ENCODE data around the gene TLCD5. TPM values are rescaled to one million over a fixed set of nuclear protein-coding genes. Genes with fewer than 3 reads are reported as not detected.

The TLCD5 gene
- polyA plus RNA-seq, 1 donor (not counting 4 experiments of a cell fraction or from before 2014, with no cell fraction given), result 4.0 TPM

GRCh38 chr11:120285256-120285655 is 39.8 kb upstream of the TLCD5 start:
- Histone ChIP-seq H3K27me3 (ENCODE audit: control insufficient read depth, extremely low read depth, insufficient read depth, low read length) (no peaks in the 10 kb centered on the region), H3K4me3 (ENCODE audit: control insufficient read depth in 2 of 3, extremely low read depth in 1 of 3, insufficient read depth in 2 of 3, low read depth in 1 of 3, low read length in 3 of 3) (no peak overlapping the region), H2AFZ (ENCODE audit: control insufficient read depth, low read length) (no peak overlapping the region), H4K20me1 (ENCODE audit: control insufficient read depth, extremely low read depth, insufficient read depth, low read length) (no peaks in the 10 kb centered on the region), H3K79me2 (ENCODE audit: control insufficient read depth, insufficient read depth, low read length) (no peaks in the 10 kb centered on the region), H3K36me3 (ENCODE audit: control insufficient read depth in 2 of 2, extremely low read depth in 1 of 2, insufficient read depth in 2 of 2, low read length in 2 of 2) (no peaks in the 10 kb centered on the region), H3K4me1 (ENCODE audit: control insufficient read depth, extremely low read depth, insufficient read depth, low read length) (peaks cover 22% of the 10 kb centered on the region), H3K27ac (ENCODE audit: control insufficient read depth, insufficient read depth, low read length) (no peak overlapping the region), H3K9me1 (ENCODE audit: control insufficient read depth, extremely low read depth, insufficient read depth, low read length) (no peaks in the 10 kb centered on the region), H3K4me2 (ENCODE audit: control insufficient read depth, extremely low read depth, insufficient read depth, low read depth, low read length) (no peak overlapping the region), H3K9ac (ENCODE audit: control insufficient read depth, extremely low read depth, insufficient read depth, low read length) (no peak overlapping the region), H3K9me3 (ENCODE audit: control insufficient read depth, low read depth, low read length) (no peaks in the 10 kb centered on the region)
- TF ChIP-seq CTCF (optimal IDR thresholded peaks at IDR 0.05 in 1 of 3, IDR thresholded peaks at IDR 0.05 in 1 of 3, conservative IDR thresholded peaks at IDR 0.05 in 1 of 3; ENCODE audit: extremely low read depth in 1 of 3, insufficient read depth in 2 of 3, low read length in 3 of 3), result no peak
- TF ChIP-seq EZH2 (IDR thresholded peaks at IDR 0.05; ENCODE audit: low read length), result no peak
- dilution Hi-C loops (cut with MboI; ENCODE audit: extremely low pct_ligation_motif_present, low sequenced_read_pairs), result no loop called here
- FAIRE-seq, result no peak
- no peak for DNase-seq (ENCODE audit: low read depth, low spot score)

GRCh38 chr11:120288021-120288420 is 37.1 kb upstream of the TLCD5 start:
- H3K27ac ChIP-seq (ENCODE audit: control insufficient read depth, insufficient read depth, low read length), result no peak overlapping the region
- H3K4me1 ChIP-seq (ENCODE audit: control insufficient read depth, extremely low read depth, insufficient read depth, low read length), result peaks cover 12% of the 10 kb centered on the region
- FAIRE-seq (no peak), DNase-seq (ENCODE audit: low read depth, low spot score) (no peak)
- H3K4me2 ChIP-seq (ENCODE audit: control insufficient read depth, extremely low read depth, insufficient read depth, low read depth, low read length), result no peak overlapping the region
- H3K9ac ChIP-seq (ENCODE audit: control insufficient read depth, extremely low read depth, insufficient read depth, low read length), result no peak overlapping the region
- peaks cover 7% of the 10 kb centered on the region for H3K27me3 ChIP-seq (ENCODE audit: control insufficient read depth, extremely low read depth, insufficient read depth, low read length)
- H3K4me3 ChIP-seq (ENCODE audit: control insufficient read depth in 2 of 3, extremely low read depth in 1 of 3, insufficient read depth in 2 of 3, low read depth in 1 of 3, low read length in 3 of 3), result no peak overlapping the region
- no peaks in the 10 kb centered on the region for H3K36me3 ChIP-seq (ENCODE audit: control insufficient read depth in 2 of 2, extremely low read depth in 1 of 2, insufficient read depth in 2 of 2, low read length in 2 of 2)
- no peaks in the 10 kb centered on the region for H4K20me1 ChIP-seq (ENCODE audit: control insufficient read depth, extremely low read depth, insufficient read depth, low read length)
- H3K79me2 ChIP-seq (ENCODE audit: control insufficient read depth, insufficient read depth, low read length), result no peaks in the 10 kb centered on the region
- dilution Hi-C loops (cut with MboI; ENCODE audit: extremely low pct_ligation_motif_present, low sequenced_read_pairs), result no loop called here
- no peaks in the 10 kb centered on the region for H3K9me1 ChIP-seq (ENCODE audit: control insufficient read depth, extremely low read depth, insufficient read depth, low read length)
- TF ChIP-seq CTCF (optimal IDR thresholded peaks at IDR 0.05 in 1 of 3, IDR thresholded peaks at IDR 0.05 in 1 of 3, conservative IDR thresholded peaks at IDR 0.05 in 1 of 3; ENCODE audit: extremely low read depth in 1 of 3, insufficient read depth in 2 of 3, low read length in 3 of 3) (no peak), EZH2 (IDR thresholded peaks at IDR 0.05; ENCODE audit: low read length) (no peak)
- no peaks in the 10 kb centered on the region for H3K9me3 ChIP-seq (ENCODE audit: control insufficient read depth, low read depth, low read length)
- H2AFZ ChIP-seq (ENCODE audit: control insufficient read depth, low read length), result no peak overlapping the region
